Measurements from ENCODE around the gene KCTD2.
"Not testable (repeated sequence)": the region's sequence is repeated elsewhere in the genome, so short reads cannot be mapped to it uniquely, and the experiment has no call there.

The KCTD2 gene

DNA sequence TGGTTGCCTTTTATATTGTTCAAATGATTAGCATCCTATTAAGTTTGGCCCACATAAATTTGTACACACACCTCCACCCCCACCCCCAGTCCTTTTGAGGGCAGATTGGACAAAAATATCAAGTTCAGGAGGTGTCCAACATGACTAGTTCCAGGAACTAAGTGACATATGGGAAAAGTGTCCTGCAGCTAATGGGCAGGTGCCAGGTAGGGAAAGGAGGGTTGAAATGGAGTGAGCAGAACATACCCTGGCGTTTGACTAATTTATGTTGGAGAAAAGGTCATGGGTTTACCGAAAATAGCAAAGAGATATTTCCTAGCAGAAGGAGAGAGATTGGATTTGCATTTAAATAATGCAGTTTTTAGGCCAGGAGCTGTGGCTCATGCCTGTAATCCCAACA, 4.9 kb downstream of the KCTD2 start:
- no peak for DNase-seq (ENCODE audit: low read depth)

- DNase-seq (ENCODE audit: low read depth): no peak
These were observed 12.6 kb downstream of the KCTD2 start for GRCh38 chr17:75059369-75060345.

DNA sequence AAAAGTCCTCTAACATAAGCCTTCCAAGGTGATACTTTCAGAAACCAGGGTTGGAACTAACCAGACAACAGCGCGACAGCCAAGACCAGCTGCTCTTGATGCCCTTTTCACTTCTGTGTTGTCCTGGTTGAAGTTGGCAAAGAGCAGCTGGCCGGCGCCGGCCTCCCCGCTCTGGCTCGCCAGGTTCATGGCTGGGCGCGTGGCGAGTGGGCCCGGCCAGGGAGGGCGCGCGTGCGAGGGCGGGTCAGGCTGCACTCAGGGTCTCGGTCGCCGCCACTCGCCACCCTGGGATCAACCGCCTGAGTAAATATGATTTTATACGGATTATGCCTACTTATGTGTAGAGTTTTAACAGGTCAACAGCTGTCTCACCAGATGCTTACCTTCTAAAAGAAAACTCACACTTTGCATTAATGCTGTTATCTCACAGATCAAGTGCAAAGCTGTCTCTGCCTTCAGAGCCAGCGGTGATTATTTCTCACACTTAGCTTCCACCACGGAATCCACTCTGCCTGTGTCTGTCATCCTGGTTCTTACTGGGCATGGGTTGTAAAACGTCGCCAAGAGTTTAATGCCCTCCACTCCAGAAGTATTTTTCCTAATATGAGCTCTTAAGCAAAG, 13.5 kb downstream of the KCTD2 start:
- DNase-seq (ENCODE audit: low read depth): no peak

DNA sequence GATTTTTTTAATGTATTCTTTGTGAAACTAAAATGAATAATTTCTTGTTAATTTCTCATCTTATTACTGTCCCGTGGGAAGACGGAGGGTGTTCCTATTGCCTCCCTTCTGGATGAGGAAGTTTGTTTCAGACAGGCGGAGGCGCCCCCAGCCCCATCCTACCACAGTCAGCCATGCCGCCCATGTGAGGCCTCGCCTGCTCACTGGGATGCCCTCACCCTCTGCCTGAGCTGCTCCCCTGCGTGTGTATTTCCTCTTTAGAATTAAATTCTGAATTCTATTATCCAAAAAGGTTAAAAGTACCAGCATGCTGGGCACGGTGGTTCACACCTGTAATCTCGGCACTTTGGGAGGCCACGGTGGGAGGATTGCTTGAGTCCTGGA, 14.0 kb downstream of the KCTD2 start:
- no peak for DNase-seq (ENCODE audit: low read depth)

GRCh38 chr17:75061618-75062017, 14.6 kb downstream of the KCTD2 start:
- DNase-seq (ENCODE audit: low read depth): no peak

DNA sequence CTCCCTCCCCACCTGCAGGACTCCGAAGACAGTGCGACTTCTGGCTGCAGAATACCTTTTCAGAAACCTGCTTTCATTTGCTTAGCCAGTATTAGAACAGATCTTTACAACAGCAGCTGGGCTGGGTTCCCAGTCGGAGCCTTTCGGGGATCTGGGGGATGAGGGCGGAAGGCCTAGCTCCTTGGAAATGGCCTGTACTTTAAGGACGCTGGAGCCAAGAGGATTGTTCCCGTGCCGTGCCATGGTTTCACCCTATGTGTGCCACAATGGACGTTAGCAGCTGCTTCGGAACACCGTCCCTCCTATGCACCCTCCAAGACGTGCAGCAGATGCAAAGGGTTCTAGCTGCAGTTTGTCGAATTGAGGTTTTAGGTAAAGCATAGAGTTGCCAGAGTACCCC, 16.2 kb downstream of the KCTD2 start:
- DNase-seq (ENCODE audit: low read depth): no peak

DNA sequence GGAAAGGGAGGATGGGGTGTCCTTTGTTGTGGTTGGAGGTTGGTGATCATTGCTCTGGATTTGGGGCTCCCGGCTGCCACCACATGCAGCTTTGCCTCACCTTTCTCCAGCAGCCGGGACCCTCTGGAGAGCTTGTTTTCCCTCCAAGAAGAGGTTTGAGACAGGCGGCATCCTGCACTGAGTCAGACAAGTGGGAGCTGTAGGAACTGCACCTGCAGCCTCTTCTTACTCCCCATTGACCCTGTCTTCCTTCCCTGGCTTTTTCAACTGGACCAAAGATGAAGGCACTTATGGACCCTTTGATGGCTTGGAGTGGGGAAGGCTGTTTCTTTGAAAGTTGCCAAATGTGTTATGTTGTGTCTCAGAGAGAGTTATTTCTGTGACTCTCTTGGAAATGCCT, 16.6 kb downstream of the KCTD2 start:
- no peak for DNase-seq (ENCODE audit: low read depth)

- DNase-seq (ENCODE audit: low read depth): no peak
These were observed 17.0 kb downstream of the KCTD2 start for GRCh38 chr17:75064040-75064439.

DNA sequence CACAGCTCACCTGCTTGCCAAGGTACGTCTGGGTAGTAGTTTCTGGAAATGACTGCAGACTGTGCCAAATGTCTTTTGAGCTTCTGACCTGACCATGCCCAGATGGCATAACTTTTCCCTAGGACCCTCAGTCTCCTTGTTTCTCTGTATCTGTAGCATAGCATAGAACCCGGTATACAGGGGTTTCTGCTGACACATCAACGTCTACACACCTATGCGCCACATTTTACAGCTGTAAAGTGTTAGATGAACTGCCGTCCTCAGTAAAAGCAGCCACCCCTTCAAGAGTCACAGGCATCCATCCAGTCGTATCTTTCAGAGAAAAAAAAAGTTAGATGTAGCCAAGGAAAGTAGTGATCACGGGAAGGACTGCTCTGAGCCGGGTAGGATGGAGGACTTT, 17.4 kb downstream of the KCTD2 start:
- DNase-seq (ENCODE audit: low read depth): no peak

DNA sequence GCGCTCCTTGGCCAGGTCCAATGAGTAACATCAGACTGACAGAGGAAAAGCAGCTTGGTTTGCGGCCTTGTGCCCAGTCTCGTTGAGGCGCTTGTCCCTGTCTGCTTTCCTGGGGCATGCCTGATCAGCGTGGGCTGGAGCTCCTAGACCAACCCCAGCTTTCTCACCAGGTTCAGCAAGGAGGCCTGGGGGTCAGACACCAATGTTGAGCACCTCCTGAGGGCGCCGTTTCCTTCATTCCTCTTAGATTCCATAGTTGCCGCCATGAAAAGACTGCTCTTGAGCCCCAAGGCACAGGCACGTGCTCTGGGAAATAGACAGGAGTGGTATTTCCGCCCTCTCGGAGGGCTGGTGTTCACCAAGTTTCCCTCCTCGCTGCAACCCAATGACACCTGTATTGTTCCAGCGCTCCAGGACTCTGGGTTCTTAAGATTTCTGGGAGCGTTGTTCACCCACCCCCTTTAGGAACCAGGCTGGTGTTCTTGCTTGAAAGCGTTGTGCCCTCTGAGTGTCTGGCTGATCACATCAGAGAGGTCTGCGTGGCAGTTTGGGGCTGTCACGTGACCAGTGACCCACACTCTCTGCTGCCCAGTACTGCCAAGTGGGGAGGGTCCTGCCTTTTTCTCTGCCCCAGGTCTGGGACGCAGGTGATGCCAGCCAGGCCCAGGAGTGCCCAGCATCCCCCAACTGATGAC, 18.0 kb downstream of the KCTD2 start:
- no peak for DNase-seq (ENCODE audit: low read depth)

- DNase-seq (ENCODE audit: low read depth): no peak
These were observed 18.6 kb downstream of the KCTD2 start for GRCh38 chr17:75065562-75066151.

DNA sequence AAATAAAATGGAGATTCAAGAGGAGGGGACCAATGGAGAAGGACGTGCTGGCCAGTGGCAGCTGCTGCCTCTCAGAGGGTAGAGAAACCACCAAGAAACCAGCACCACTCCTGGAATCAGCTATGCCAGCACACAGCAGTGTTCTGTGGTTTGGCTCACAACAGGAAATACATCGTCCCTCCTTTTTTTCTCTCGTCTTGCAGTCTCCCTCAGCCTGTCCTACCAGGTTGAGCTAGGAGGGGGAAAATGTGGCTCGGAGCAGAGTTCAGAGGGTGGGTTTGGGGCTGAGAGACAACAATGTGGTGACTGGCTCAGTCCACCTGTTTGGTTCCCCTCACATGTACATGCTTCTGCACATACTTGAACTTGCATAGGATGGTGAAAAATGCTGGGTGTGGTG, 20.8 kb downstream of the KCTD2 start:
- no peak for DNase-seq (ENCODE audit: low read depth)

- DNase-seq (ENCODE audit: low read depth): no peak
These were observed 21.7 kb downstream of the KCTD2 start for GRCh38 chr17:75068750-75069149.

GRCh38 chr17:75069783-75070182, 22.8 kb downstream of the KCTD2 start:
- no peak for DNase-seq (ENCODE audit: low read depth)

GRCh38 chr17:75071478-75072271, 24.6 kb downstream of the KCTD2 start:
- not testable (repeated sequence) for DNase-seq (ENCODE audit: low read depth)

DNA sequence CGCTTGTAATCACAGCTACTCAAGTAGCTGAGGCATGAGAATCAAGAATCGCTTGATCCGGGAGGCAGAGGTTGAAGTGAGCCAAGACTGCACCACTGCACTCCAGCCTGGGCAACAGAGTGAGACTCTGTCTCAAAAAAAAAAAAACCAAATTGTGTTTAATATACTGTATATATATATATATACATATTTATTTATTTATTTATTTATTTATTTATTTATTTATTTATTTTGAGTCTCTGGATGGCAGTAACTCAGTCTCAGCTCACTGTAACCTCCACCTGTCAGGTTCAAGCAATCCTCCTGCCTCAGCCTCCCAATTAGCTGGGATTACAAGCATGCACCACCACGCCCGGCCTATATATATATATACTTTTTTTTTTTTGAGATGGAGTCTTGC, 25.9 kb downstream of the KCTD2 start:
- not testable (repeated sequence) for DNase-seq (ENCODE audit: low read depth)

DNA sequence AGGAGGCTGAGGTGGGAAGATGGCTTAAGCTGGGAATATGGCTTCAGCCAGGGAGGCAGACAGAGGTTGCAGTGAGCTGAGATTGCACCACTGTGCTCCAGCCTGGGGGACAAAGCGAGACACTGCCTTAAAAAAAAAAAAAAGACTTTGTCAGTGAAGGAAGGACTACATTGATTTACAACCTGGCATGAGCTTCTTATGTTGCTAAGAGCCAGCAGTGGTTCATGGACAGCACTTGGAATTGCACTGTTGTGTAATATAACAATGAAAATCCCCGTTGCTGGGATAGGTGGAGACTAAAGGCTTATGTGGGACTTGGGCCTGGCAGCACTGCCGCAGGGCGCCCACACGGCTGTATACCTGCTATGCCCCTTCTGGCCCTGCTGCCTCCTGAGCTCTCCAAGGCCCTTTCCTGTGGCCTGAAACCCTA, 26.6 kb downstream of the KCTD2 start:
- DNase-seq (ENCODE audit: low read depth): no peak

GRCh38 chr17:75074532-75074931, 27.5 kb downstream of the KCTD2 start:
- DNase-seq (ENCODE audit: low read depth): no peak

- DNase-seq (ENCODE audit: low read depth): no peak
These were observed 28.7 kb downstream of the KCTD2 start for GRCh38 chr17:75075597-75076336.

DNA sequence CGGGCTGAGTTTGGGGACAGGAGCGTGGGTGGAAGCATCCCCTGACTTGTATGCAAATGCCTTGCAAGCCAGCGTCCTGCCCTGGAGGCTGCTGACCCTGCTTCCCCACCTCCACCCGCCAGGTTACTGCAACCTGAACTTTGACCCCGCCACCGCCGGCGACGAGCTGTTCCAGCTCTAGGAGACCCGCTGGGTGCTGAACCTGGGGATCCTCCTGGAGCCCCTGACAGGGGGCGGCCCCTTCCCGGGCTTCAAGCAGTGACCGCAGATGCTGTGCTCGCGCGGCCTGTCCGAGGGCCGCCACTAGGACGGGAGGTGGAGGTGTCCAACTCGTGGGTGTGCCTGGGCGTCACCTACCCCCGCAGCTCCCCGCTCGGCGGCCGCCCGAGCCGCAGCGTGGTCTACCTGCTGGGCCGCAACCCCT, 30.1 kb downstream of the KCTD2 start:
- DNase-seq (ENCODE audit: low read depth): no peak

Measured in stimulated activated CD8-positive, alpha-beta memory T cell treated with anti-CD3 and anti-CD28 coated beads, Interleukin-15, amount 100 ng/mL, for 1 hour (primary cell).